ENCODE data around the gene KCNA4.
"Not testable (repeated sequence)": the region's sequence is repeated elsewhere in the genome, so short reads cannot be mapped to it uniquely, and the experiment has no call there.

Gene KCNA4

DNA sequence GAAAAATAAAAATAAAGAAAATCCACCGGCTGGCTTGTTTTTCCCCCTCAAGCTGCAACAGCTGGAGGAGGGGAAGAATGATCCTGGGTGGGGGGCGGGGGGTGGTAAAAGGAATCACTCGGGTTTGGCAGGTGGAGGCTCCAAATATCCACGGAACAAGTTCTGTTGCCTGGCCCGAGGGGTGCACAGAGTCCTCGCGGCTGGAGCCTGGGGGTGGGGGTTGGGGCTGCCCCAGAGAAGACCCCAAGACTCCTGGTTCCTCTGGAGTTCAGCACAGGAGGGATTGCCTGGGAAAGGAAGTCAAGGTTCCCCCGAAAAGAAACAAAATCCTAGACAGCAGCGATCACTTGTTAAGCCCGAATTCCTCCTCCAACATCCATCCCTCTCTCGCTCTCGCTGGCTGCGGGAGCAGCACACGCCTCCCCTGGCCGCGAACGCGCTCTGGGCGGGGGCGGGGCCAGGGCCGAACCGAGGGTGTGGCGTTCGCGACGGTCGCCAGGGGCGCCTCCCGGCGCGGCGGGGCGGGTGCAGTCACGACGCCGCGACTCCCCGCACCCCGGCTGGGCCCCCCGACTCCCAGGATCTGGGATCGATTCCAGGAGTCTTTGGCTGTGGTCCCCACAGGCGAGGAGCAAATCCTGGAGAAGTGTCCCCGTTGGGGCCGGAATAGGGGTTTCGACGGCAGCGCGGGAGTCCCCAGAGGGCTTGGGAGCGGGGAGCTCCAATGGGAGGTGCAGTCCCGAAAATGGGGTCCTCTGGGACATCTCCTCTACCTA is at the start of gene KCNA4:
TSS of gene KCNA4 (minus strand) at position 443 of the 776 bp plus-strand sequence. CDS start 4,352 bp downstream, outside the sequence.
- peak in 23 of 56 donors; percentile 9 to 64 (median 32) for DNase-seq

DNA sequence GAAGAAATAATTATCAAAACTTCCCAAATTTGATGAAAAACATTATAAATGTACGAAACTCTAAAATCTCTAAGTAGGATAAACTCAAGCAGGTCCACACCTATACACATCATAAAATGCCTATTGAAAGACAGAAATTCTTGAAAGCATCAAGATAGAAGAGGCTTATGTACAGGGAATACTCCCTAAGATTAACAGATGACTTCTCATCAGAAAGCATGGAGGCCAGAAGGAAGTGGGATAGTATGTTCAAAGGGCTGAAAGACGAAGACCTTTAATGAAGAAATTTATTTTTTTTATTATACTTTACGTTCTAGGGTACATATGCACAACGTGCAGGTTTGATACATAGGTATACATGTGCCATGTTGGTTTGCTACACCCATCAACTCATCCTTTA is 45.3 kb upstream of the KCNA4 start:
- DNase-seq = no peak

DNA sequence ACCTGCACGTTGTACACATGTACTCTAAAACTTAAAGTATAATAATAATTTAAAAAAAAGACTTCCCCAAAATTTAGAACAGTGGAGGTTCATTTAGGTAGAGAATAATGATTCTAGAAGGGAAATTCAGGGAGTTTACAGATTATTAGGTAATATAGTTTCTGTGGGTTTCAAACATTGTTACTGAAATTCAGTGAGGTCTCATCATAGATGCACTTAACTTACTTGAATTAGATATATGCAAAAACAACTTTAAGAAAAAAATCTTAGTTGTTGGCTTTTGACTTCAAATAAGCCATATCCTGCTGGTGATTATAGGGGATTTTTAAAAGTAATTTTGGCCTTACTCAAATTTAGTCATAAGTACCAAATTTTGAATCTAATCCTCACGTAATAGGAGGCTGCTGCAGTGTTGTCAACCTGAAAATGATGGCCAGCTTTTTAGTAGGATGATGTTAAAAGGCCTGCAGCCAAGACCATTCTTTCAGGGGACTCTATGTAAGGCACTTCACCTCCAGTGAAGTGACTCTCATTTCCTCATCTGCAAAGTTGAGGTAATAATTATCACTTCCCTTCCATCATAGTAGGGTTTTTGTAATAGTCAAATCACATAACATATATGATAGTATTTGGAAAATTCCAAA is 42.5 kb upstream of the KCNA4 start:
- DNase-seq = no peak

DNA sequence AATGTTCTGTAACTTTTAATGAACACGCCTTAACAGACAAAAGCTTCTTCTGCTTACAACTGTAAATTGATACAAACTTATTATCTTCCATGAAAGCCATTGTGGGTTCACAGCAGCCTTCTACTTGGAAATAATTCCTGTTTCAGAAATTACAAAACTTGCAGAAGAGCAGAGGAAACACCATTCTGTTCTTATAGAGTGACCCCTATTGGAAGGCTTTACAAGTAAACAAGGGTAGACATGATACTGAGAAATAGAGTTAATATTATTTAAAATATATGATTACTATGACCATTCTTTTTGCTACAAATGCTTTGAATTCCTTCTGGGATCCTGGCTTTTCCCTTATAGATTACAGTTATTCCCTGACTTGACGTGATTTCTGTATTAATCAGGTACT is 32.4 kb upstream of the KCNA4 start:
- DNase-seq = no peak

DNA sequence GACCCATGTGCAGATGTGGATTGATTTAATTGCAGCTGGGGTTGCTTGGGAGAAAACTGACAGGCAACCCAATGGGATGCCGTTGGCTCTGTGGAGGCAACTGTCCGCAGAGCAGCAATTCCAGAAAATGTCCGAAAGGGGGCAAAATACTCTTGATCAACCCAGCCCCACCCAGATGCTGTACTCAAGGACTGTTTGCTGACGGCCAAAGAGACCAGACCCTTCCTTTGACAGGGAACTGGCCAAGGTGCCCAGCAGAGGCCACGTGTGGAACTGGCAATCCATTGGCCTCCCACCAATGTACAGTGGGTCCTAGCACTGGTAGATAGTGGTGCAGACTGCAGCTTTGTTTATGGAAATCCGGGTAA is 29.7 kb upstream of the KCNA4 start:
- no peak for DNase-seq

DNA sequence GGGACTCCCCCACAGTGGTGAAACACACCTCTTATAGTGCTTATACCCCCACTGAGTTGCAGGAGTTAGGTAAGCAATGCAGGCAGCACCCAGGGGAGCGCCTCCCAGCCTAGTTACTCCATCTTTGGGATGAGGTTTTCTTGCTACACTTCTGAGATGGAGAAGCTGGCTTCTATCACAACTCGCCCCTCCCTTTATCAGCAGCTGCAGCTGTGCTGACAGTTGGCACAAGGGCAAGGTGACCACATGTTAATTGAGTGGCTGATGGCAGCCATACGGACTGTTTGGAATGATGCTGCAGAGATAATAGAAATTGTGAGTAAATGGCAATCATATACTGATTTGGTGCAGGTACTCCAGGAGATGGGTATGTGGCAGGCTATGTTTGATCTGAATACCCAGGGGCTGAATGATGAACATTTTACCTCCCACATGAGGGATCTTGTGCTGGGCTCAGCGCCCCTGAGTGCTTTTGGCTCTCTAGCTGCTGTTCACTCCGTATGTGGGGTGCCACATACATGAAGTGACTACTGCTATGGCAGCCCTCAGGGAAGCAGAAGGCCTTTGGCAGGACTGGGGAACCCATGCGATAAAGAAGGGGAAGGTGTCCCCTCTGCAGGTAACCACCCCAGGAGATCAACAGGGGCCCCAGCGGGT is 29.2 kb upstream of the KCNA4 start:
- DNase-seq = no peak

DNA sequence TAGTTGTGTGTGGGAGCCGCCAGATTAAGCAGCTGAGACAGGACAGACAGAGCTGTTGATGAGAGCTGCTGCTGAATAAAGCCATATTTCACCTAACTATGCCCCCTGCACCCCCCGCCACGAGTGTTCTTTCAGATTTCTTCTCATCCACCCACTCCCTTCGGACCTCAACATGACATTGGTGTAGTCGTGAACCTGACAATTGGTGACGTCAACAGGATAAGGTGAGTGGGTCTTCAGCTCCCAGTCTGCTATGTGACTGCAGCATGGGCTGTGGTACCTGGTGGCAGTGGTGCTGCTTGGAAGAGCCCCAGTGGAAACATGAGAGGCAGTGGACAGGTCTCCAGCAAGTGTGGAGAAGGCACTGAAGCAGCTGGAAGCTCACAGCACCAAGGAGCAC is 28.3 kb upstream of the KCNA4 start:
- DNase-seq = no peak

DNA sequence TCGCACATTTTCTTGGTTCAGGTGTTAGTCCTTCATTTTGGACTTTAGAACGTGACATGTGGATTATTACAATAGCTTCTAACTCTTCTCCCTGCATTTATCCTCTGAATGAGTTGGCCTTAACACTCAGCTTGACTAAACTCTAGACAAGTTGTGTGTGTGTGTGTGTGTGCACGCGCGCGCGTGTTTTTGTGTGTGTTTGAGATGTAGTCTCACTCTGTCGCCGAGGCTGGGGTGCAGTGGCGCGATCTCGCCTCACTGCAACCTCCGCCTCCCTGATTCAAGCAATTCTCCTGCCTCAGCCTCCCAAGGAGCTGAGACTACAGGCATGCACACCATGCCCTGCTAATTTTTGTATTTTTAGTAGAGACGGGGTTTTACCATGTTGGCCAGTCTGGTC is 24.3 kb upstream of the KCNA4 start:
- DNase-seq = no peak

DNA sequence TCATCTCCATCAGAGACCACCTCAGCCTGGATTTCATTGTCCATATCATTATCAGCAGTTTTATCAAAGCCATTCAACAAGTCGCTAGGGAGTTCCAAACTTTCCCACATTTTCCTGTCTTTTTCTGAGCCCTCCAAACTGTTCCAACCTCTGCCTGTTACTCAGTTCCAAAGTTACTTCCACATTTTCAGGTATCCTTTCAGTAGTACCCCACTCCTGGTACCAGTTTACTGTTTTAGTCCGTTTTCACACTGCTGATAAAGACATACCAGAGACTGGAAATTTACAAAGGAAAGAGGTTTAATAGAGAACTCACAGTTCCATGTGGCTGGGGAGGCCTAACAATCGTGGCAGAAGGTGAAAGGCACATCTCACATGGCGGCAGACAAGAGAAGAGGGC is 17.9 kb upstream of the KCNA4 start:
- not testable (repeated sequence) for DNase-seq

DNA sequence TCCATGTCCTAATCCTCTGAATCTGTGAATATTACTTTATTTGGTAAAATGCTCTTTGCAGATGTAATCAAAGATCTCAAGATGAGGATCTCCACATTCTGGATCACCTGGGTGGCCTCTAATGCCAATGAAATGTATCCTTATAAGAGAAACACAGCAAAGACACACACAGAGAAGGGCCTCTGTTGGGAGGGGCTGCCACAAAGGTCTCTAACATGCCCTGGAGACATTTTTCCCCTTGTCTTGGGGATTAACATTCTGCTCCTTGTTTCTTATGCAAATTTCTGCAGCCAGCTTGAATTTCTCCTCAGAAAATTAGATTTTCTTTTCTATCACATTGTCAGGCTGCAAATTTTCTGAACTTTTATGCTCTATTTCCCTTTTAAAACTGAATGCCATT is 17.3 kb upstream of the KCNA4 start:
- DNase-seq = not testable (repeated sequence)

DNA sequence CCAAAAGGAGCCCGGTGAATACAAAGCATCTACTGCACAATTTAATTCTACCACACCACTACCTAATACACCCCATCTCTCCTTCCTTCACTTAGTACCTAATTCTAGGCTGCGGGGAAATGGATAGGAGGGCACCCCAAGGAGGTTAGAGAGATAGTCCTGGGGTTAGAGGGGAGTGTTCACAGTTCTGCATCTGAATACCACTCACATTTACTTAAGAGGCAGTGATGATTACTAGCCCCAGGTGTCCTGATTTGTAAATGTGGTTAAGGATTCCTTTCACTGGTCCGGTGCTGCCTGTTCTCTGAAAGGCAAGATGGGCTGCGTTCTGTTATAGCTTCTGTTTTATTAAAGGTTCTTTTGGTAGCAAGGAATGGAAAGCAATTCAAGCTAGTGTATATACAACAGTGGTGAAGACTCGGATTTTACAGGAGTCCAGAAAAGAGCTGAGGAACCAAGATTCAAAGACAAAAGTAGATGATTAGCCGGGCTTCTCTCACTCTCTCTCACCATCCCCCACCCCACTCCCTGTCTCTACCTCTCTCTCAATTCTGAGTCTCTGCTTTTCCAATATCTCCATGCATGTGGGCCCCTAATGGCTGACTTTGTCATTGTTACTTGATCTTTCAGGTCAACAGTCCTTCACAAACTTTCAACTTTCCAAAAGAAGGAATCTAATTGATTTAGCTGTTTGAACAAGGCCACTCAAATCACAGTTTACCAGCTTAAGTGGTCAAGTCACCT is 8.7 kb upstream of the KCNA4 start:
- no peak for DNase-seq

DNA sequence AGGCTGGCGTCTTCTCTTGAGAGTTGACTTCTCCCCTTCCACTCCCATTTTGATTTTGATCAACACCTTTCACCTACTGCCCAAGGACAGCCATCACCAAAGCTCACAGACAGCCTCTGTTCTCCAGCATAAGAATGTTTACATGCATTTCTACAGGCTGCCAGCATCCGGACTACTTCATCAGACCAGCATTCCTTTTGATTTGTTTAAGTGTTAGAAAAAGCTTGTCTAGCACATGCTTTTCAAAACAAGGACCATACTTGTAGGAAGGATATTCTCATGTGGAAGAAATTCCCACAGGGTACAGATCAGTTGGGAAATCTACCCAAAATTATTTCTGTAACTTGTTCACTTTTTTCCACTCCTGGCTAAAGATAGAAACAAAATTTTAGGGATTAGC is 6.2 kb upstream of the KCNA4 start:
- no peak for DNase-seq

DNA sequence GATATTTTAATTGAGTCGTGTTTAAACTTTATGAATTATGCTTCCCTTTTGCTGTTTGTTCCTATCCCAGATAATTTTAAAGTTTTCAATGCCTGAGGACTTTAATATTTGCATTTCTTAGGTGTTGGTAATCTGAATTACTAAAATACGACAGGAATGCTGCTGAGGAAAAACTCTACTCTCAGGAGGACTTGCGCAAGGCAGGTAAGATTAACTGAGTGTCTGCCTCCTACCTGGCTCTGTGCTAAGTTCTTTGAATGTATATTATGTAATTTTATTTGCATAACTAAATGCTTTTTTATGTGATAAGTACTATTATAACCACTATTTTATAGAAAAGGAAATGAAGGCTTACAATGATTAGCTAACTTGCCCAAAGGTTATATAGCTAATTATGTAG is 2.7 kb upstream of the KCNA4 start:
- no peak for DNase-seq

DNA sequence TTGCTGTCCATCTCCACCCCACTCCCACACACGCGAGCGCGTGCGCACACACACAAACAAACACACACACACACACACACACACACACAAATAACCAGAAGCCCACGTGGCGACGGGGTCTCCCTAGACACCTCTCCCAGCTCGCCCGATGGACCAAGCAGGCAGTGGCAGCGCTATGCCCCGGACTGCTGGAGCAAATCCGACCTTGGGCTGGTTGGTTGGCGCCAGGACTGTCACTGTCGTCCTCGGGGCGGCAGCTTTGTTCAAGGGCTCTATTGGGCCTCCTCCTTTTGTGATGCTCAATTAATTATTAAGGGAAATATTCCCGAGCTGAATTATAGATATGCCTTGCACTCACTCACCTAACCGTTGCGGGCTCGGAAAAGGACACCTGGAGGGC is 1.7 kb upstream of the KCNA4 start:
- no peak for DNase-seq

DNA sequence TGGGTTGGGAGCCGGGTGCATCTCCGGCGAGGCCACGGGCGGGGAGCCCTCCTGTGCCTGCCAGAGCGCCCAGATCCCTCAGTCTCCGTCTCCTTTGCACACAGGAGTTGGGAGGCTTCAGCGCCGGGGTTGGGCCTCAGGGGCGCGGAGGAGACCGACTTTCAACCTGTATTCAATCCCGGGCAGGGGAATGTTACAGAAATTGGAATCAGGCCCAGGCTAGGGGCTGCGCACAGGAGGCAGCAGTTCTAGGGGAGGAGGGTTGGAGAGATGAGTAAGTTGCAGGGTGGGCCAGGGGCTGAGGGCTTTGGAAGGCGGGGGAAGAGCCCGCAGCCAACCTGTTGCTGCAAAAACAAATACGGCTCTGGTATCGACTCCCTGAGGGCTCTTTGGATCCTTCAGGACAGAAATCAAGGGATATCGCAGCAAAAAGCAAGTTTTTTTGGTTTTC is 640 bp upstream of the KCNA4 start:
- peak in 1 of 56 donors; percentile 1 for DNase-seq

DNA sequence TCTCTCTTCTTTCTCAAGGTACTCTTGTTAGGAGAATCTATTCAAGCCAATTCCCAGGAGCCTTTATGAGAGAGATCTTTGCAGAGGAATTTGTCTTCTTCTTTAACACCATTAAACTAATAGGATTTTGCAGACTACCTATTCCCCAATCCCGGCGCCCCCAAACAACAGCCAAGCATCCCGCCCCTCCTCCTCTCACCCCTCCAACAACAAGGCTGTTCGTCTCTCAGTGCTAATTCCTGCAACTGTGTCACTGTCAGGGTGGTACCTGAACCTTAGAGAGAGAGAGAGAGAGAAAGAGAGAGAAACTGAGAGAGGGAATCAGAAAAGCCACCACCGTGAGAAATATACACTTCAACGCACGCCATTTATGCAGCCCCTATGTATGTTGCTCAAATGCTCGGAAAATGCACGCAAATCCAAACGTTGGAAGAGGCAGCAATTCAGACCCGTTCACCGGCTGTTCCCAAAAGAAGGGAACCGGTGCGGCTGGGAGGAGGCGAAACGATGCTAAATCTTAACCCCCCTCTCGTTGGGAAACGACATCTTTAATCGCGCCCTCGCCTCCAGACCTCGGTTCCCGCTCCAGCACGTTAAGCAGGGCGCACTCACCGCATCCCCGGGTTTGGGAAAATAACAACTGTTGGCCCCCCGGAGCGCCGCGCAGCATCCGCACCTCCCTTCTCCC is 961 bp downstream of the KCNA4 start:
- peak in 13 of 56 donors; percentile 2 to 50 (median 13) for DNase-seq

DNA sequence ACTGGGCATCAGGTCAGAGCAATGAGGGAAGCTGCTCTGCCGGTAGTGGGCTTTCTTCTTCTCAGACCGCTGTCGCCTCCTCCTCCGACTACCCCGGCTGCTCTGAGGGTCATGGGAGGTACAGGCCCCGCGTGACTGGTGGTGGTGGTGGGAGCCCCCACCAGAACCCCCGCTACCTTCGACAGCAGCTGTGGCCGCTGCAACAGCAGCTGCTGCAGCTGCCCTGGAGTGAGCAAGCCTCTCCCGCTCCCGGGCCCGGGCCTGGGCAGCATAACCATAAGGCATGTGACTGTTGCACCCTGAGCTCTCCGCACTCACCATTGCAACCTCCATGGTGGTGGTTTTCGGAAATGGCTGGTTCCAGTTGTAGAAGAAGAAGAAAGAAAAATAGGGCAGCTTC is 4.5 kb downstream of the KCNA4 start:
- no peak for DNase-seq

DNA sequence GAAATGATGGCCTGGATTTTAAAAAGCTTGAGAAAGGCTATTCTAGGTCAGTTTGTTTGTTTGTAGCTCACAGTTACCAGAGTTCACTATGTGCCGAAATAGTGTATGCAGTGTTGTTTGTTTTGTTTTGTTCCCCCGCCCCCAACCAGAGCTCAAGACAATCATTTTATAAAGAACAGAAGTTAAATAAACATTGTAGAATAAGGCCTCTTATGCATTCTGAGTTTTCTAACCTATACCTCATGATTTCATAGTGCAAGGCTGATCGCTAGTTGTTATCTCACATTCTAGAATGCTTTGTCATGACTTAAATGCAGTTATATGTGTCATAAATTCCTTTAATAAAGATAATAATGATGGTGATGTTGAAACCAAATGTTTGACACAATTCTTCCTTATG is 7.8 kb downstream of the KCNA4 start:
- no peak for DNase-seq

DNA sequence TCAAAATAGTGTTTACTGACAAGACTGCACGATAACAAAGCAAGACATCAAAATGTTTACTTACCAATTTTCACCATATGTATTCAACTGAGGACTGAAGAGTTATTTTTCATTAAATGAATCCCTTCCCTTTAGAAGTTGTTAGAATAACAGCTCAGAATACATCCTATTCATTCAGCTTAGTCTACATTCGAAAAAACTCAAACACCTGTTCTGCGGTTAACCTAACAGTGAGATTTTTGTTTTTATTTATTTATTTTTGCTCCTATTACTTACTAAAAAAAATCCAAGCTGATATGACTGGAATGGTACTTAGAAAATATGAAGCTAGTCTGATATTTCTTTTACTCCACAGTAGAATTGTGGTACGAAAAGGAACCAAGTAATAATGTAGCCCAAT is 10.0 kb downstream of the KCNA4 start:
- DNase-seq = no peak

DNA sequence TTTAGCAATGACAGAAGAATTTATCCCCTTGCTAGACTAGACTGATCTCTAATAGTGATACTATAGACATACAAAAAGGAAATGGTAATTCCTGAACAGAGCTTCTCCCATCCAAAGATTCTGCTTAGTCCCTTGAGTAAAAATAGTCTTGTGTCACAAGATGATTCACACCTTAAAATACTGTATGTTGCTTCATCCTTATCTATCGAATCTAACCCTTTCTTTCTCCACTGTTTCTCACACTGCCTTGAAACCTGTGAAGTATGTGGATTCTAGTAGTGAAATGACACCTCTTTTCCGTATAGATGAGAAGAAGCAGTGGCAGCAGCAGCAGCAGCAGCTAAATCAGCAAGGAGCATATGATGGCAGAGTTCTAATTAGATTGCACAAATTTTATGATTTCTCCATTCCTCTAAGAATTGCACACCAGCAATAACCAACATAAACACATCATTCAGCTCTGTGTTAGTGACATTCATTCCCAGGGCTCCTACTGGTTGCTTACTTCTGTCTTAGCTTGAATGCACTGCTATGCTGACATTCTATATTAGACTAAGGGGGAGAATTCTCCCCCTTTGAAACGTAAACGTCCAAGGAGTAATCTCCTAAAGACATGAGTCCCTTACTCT is 14.6 kb downstream of the KCNA4 start:
- no peak for DNase-seq
